OCI-LY3 (cell line): ENCODE measurements around the gene GRAMD2A.

Source experiments
- CTCF ChIP-seq: fragments of 200-600, 300-600 bp; sonication (generic); IDR thresholded peaks from 2 replicates; pipeline ENCODE4 v1.5.1; 2014; ENCODE audit warnings: antibody characterized with exemption, low read length, low read depth
- EZH2phosphoT487 ChIP-seq: fragments of 200-600 bp; shearing (Covaris generic); IDR thresholded peaks from 2 replicates; pipeline ENCODE4 v1.6.1; 2018; ENCODE audit warnings: antibody characterized with exemption, mixed run types, low read depth

DNA sequence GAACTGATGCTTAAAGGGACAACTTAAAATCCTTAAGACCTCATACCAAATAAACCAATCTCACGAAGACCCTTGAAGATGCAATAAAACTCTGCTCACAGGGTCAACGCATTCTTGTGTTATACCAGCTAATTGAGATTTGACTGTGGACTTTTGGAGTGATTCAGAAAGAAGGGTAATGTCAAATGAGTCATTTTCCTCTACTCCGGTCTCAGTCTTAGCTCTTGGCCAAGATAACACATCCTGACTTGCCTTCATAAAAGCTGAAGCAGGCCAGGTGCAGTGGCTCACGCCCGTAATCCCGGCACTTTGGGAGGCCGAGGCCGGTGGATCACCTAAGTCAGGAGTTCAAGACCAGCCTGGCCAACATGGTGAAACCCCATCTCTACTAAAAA lies 29.6 kb upstream of the GRAMD2A start:
- TF ChIP-seq CTCF (no peak), EZH2phosphoT487 (no peak)
